GM12864 (cell line): ENCODE results near the gene ST3GAL3.

Experiments used
- DNase-seq: peaks from one replicate; pipeline ENCODE4 v3.0.0-alpha.2; 2011; ENCODE audit warnings: low read depth
- H3K4me3 ChIP-seq: 2 replicates; pipeline ENCODE4 v1.5.1; 2011; ENCODE audit warnings: mild to moderate bottlenecking, low read depth, low read length, control low read depth
- CTCF ChIP-seq: IDR thresholded peaks from 2 replicates; pipeline ENCODE4 v1.5.1; 2011; ENCODE audit warnings: low read depth, mild to moderate bottlenecking, moderate library complexity, low read length, control low read depth, inconsistent platforms; ENCODE audit errors: missing control alignments

Gene ST3GAL3

GRCh38 chr1:43968348-43968948 lies 261.1 kb downstream of the ST3GAL3 start:
- TF ChIP-seq CTCF = no peak
- DNase-seq = no peak
- no peak overlapping the region for H3K4me3 ChIP-seq

DNA sequence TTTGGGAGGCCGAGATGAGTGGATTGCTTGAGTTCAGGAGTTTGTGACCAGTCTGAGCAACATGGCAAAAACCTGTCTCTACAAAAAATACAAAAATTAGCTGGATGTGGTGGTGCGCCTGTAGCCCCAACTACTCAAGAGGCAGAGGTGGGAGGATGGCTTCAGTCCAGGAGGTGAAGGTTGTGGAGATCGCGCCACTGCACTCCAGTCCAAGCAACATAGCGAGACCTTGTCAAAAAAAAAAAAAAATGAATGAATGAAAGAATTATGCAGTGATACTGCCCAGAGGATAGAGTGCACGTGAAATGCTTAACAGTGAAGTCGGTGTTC lies 262.0 kb downstream of the ST3GAL3 start:
- DNase-seq = no peak
- no peak for TF ChIP-seq CTCF
- H3K4me3 ChIP-seq = no peak overlapping the region

GRCh38 chr1:43969746-43970466 lies 262.6 kb downstream of the ST3GAL3 start, which contains the start of gene DPH2:
DPH2 (plus strand) TSS chr1:43970010; CDS start chr1:43970176, 166 bp downstream.
- DNase-seq = peak; percentile 95
- peak within 1 kb of the TSS; percentile 75 for H3K4me3 ChIP-seq
- TF ChIP-seq CTCF = no peak

- H3K4me3 ChIP-seq = peak overlapping the region; percentile 75
- no peak for DNase-seq
- TF ChIP-seq CTCF = no peak
These were observed 263.2 kb downstream of the ST3GAL3 start for GRCh38 chr1:43970502-43970901.

DNA sequence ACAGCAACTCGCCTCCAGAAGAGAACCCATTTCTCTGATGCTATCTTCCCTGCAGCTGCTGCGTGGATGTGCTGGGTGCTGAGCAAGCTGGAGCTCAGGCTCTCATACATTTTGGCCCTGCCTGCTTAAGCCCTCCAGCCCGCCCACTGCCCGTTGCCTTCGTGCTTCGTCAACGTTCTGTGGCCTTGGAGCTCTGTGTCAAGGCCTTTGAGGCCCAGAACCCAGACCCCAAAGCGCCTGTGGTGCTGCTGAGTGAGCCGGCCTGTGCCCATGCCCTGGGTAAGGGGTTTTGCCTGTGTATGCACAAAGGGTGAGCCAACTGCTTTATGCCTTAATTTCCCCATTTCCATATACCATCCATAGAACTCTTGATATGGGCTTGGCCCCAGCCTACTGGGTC lies 263.6 kb downstream of the ST3GAL3 start:
- H3K4me3 ChIP-seq = peak overlapping the region; percentile 75
- DNase-seq = no peak
- TF ChIP-seq CTCF = no peak

GRCh38 chr1:43971336-43971980 lies 264.1 kb downstream of the ST3GAL3 start:
- DNase-seq = no peak
- no peak overlapping the region for H3K4me3 ChIP-seq
- no peak for TF ChIP-seq CTCF
